ENCODE data around the gene CPT1A.
"Not testable (repeated sequence)": the region's sequence is repeated elsewhere in the genome, so short reads cannot be mapped to it uniquely, and the experiment has no call there.

CPT1A gene

DNA sequence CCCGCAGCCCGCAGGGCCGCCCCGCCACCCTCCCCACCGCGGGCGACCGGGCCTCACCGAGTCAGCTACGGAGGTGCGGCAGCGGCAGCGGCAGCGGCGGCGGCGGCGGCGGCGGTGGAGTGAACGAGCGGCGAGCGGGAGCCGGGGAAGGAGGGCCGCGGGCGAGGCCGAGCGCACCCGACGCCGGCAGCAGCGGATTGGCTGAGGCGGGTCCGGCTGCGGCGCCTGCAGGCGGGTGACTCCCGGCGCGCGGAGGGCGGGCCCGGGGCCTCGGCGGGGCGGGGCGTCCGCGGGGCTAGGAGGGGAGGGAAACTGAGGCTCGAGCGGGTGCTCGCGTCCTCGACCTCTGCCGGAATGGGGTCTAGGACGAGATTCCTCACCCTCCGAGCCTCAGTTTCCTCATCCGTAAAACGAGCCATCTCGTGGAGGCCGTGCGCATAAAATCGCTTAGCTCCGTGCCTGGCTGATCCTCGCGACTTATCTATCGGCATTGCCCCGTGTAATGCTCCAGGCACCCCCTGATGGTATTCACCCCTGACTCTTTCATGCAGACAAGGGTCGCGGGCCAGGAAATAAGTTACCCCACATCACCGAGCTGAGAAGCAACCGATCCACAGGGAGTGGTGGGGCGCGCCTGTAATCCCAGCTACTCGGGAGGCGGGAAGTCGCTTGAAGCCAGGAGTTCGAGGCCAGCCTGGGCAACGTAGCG, at the start of gene CPT1A:
CPT1A (minus strand) TSS at position 199 of the 709 bp plus-strand sequence. CDS start 26,442 bp downstream, outside the sequence.
- peak; percentile 79 for DNase-seq

DNA sequence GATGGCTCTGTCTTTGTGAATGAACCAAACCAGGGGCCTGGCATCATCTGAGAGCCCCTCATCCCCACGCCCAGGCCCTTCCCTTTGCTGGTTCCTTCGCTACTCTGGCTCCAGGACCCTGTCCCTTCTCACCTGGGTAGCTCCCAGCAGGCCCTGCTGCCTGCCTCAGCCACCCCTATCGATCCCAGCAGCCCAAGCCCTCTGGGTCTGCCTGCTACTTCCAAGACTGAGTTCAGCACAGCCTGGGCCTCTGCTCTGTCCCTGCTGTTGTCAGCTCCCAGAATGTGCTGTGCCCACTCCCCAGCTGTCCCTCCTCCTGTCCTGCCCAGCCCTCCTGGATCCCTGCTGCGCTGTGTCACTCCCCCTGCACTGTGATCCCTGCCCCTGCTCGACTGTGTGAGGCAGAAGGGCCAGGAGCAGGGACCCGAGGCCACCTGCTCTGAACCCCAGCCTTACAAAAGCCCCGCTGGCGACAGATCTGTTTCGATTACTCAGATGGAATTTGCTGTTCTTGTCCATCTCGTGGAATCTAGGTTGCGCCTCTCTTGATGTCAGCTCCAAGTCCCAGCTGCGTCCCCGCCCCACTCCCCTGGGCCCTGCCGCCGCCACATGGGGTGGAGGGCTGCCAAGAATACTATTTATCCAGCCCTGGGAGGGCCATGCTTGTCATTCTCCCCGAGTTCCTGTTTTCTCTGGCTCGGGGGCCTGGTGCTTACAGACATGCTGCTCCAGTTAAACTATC, 48.9 kb upstream of the CPT1A start:
- DNase-seq, result no peak

DNA sequence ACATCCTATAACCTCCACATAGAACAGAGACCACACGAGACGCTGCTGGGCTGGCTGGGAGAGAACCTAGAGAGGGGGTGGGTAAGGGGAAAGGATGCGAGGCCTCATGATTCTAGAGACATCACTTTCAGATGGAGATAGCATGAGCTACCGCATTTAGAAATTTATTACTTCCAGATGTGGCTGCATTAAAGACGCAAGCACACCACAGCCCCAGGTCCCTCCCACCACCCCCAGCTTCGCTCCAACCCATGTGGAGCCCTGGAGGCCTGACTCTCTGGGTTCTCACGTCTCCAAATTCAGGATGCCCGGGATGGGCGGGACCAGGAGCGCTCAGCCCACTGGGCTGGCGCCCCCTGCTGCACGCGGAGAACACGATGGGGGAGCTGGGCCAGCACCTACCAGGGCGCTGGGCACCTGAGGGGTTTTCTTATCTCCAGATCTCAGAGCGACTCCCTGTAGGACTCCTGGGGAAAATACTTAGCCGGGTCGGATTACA, 48.3 kb upstream of the CPT1A start:
- no peak for DNase-seq

DNA sequence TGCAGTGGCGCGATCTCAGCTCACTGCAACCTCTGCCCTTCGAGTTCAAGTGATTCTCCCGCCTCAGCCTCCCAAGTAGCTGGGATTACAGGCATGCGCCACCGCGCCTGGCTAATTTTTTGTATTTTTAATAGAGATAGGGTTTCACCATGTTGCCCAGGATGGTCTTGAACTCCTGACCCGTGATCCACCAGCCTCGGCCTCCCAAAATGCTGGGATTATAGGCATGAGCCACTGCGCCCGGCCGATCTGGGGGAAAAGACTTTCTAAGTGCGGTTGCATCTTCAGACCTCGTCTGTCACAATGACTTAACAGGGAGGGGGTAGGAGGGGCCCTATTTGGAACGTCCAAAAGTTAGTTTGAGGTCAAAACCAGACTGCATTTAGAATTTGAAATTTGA, 43.1 kb upstream of the CPT1A start:
- not testable (repeated sequence) for DNase-seq

DNA sequence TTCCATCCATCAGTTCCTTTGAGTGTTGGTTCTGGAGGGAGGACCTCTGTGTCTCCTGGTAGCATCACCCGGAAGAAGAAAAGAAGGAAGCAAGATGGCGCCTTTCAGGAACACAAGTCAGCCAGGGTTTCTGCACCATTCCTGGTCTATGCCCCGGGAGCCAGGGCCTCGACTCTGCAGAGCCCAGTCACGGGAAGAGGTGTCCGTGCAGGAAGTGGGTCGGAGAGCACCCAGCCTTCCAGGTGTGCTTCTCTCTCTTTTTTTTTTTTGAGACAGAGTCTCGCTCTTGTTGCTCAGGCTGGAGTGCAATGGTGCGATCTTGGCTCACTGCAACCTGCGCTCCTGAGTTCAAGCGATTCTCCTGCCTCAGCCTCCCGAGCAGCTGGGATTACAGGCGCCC, 40.7 kb upstream of the CPT1A start:
- DNase-seq, result no peak

DNA sequence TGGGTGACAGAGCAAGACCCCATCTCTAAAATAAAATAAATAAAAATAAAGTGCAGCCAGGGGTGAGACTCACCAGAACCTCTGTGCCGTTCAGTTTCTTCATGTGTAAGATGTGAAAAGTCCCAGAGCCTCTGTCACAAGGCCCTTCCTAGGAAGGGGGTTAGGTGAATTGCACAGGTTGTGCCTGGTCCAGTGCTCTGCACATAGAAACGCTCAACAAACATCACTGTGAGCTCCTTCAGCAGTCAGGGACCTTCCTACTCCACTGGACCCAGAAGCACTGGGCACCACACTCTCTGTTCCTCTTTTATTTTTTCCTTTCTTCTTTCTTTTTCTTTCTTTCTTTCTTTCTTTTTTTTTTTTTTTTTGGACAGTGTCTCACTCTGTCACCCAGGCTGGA, 39.6 kb upstream of the CPT1A start:
- DNase-seq, result no peak

DNA sequence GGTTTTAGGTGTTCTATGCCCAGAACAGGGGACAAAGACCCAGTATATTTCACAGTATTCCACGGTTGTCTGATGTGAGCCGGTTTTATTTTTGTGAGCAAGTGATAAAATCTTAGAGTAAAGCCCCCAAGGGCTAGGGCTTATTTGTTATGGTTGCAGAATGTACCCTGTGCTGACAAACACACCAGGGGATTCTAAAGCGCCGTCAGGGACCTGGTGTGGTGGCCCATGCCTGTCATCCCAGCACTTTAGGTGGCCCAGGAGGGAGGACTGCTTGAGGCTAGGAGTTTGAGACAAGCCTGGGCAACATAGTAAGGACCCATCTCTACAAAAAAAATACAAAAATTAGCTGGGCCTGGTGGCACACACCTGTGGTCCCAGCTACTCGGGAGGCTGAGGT, 39.1 kb upstream of the CPT1A start:
- DNase-seq, result no peak

DNA sequence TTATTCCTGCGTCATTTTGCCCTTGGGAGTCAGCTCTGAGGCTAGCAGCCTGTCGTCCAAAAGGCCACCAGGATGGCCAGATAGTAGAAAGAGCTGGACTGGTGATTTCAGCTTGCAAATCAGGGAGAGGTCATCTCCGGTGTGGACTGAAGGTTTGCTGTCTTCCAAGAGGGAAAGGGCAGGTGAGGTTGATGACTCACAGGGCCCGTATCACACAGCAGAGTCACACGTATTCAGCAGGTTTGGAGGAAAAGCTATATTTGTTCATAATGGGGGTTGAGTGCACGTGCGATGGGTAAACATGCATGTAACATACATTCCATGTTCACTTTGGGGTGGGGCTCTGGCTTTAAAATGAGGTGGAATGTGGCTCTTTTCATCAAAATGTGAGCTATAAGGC, 36.3 kb upstream of the CPT1A start:
- no peak for DNase-seq

DNA sequence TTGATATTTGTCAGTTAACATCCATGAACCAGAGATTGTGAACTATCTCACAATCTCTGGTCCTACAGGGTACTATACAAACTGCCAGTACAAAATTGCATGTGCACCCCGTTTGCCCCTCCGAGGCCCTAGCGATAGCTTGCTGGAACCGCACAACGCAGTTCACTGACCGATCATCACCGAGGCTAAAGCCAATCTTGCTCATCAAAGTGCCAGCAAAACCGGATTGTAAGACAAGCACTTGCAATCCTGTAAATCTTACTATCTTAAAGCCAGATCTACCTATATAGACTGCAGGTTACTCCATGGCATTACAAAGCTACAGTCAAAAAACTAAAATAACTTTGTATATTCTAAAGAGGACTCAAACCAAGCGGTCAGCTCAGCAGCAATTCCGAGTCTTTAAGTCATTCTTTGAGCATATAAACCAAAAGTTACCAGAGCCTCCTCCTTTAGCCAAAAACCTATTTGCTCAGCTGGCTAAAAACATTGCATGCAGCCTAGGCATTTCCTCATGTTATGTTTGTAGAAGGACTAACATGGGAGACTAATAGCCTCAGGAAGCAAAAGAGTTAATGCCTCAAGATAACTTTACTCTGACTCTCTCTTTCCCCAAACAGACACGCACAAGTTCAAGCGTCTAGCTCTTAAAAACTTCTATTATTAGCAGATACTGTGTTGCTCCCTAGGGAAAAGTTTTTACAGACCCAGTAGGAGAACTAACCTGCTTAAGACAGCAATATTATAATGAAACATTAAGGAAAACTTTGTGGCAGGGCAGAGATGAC, 30.7 kb upstream of the CPT1A start:
- DNase-seq, result no peak

DNA sequence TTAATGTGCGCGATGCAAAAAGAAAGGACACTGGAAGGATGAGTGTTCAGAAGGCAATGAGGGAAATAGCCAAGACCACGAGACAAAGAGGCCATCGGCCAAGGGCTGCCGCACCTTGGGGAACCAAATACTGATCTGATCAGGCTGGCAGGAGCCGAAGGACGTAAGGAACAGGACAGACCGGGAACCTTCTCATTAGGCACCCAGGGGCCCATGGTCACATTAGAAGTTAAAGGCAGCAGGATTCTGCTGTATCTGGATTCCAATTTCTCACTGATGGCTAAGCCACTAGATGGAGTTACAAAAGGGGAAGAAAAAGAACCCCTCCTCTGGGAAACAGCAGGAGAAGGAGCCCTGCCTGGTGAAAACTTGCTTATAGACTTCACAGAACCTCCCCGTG, 28.8 kb upstream of the CPT1A start:
- DNase-seq, result no peak

DNA sequence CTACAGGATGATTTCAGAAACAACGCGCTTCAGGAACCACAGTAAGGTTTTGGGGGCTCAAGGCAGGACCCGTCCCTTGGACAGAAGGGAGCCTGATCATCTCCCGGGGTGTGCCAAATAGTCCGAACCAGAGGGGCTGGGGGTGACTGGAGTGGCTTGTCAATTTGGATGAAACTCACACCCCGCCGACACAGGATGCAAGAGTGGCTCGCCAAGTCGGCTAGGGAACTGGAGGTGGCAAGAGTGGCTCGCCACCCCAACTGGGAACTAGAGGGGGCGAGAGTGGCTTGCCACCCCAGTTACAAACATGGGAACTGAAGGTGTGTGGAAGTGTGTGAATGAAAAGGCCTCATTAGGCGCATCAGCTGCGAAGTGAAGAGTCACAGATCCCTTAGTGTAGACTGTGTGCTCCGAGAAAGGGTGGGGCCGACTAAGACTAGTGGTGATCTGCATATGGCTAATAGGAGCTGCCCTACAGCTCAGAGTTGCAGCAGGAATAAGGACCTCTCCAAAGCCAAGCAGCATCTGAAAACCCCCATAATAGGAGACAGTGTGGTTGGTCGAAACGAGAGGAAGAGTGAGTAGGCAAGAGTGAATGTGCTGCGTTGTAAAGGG, 26.6 kb upstream of the CPT1A start:
- DNase-seq, result no peak

DNA sequence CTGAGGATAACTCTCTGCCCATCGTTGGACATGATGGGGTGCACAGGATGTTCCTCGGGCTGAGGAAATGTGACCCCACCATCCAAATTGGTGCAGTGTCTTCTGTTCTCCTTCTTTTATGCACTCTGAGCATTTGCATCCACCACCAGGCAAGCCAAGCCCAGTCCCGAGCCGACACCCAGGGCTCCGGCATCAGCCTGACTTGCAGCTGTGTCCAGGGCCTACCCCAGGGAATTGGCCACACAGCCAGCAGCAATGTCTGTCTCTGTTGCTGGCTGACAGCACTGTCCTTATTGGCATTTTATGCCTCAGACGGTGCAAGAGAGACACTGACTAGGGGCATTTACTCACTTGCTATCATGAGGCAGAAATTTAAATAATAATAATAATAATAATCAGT, 25.4 kb upstream of the CPT1A start:
- no peak for DNase-seq

DNA sequence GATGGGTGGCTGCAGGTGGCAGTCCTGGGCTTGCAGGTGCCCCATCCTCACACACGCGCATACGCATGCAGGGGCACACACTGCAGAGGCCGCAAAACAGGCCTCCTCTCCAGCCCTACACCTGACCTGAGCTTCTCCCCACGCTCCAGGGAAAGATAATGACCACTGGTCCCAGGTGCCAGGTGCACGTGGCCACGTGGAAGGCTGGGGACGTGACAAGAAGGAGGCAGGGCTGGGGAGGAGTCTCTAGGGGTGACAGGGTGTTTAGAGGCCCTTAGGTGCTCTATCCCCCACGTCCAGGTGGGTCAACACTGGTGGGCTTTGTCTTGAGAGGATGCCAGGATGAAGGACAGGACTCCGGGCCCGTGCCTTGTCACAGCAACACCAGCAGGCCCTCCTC, 23.5 kb upstream of the CPT1A start:
- no peak for DNase-seq

DNA sequence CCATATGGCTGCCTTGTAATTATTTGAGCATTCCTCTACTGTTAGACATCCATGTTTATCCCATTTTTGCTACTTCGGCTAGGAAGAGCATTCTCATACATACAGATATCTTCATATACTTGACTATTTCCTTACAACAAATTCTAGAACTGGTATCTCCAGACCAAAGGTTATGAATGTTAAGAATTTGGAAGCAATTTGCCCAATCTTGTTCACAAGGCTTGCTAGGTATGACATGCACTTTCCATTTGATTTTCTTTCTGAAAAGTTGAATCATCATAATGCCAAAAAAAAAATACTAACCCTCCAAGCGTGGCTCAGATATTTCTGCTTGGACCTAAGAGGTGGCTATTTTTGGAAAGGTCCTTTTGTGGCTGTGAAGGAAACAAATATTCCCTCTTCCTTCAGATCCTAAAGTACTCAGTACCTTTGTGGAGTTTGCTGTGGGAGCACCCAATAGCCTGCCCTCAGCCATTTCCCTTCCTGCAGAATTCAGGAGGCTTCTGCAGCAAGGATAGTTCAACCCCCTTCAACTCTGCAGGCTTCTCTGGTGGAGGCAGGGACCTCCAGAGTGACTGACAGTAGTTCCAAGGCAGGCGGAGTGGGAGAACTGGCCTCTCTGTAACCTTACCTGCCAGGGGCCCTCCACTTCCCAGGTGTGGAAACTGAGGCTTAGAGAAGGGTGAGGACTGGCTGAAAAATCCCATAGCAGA, 22.0 kb upstream of the CPT1A start:
- no peak for DNase-seq

DNA sequence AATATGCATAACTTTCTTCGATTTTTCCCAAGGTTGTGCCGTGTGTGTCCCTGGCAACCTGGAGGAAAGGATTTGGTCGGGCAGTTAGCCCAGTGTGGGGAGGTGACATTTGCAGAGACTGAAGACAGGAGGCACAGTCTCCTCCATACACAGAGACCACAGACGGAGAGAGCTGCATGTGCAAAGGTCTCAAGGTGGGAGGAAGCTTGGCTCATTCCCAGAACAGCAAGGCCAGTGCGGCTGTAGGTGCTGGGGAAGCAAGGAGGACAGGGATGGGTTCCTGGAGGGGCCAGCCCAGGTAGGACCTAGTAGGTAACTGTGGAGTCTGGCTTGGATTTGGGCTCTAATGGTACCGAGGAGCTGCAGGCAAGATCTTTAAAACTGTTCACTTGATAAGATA, 20.7 kb upstream of the CPT1A start:
- DNase-seq, result no peak

DNA sequence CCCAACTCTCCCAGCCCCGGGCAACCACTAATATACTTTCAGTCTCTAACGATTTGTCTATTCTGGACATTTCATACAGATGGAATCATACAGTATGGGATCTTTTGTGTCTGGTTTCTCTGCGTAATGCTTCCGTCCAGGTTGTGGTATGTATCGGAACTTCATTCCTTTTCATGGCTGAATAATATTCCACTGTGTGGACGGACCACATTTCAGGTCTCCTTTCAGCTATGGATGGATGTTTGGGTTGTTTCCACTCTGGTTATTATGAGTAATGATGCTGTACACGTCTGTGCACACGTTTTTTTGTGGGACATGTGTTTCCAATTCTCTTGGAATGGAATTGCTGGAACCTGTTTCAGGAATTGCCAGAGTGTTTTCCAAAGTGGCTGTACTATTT, 17.4 kb upstream of the CPT1A start:
- DNase-seq, result no peak

DNA sequence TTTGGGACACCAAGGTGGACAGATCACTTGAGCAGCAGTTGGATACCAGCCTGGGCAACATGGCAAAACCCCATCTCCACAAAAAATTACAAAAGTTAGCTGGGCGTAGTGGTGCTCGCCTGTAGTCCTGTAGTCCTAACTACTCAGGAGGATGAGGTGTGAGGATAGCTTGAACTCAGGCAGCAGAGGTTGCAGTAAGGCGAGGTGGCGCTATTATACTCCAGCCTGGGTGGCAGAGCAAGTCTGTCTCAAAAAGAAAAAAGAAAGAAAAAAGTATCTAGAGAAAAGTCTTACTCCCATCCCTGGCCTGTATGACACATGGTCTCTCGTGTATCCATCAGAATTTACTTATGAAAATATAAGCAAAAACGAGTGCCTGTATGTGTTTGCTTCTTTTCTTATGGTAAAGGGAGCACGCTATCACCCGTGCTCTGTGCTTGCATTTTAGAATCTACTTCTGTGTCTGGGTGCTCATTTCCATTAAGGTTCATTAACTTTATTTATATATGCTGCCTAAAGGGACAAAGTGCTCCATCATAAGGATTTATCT, 15.4 kb upstream of the CPT1A start:
- no peak for DNase-seq

DNA sequence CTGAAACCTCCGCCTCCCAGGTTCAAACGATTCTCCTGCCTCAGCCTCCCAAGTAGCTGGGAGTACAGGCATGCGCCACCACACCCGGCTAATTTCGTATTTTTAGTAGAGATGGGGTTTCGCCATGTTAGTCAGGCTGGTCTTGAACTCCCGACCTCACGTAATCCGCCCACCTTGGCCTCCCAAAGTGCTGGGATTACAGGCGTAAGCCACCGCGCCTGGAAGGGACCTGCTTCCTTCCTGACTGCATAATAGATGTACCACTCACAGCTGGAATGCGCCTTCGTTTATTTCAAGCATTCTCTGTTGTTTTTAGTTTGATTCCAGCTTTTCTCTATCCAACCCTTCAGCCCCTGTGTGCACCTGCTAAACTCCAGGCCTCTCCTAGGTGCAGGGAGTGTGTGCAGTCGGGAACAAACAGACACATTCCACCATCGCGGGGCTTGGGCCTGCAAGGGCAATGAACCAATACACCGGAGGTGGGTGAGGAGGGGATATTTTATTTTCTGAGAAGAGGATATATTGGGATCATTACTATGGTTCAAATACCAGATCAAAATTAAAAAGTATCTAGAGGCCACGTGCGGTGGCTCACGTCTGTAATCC, 14.8 kb upstream of the CPT1A start:
- not testable (repeated sequence) for DNase-seq

DNA sequence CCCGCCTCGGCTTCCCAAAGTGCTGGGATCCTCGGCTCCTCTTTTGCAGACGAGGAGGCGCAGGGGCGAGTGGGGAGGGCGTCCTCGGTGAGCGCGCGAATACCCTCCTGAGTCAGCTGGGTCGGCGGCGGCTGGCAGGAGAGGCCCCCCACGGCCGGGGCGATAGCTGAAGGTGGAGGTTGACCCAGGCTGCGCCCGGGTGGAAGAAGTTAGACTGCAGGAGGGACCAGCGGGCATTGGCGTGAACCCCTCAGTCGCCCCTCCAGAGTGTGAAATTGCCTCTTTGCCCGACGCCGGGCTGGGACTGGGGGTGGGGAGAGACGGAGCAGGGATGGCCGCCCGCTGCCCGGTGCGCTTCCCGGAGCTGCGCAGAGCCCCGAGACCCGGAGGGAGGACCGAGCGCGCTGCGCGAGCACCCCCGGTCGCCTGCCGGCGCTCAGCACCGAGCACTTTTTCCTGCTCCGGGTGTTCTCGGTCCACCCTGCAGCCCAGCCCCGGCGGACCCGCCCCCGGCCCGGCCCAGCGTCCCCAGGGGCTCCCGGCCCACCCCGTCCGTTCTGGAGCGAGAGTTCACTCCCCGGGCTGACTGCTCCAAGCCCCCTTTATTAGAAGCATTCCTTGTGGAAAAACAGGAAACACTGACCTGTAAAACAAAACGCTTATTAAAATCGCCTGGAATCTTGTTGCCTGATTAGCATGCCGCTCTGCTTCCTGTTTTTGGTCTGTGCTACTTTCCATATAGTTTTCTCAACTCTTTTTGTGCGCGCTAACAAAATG, 13.7 kb upstream of the CPT1A start:
- DNase-seq, result peak; percentile 20

DNA sequence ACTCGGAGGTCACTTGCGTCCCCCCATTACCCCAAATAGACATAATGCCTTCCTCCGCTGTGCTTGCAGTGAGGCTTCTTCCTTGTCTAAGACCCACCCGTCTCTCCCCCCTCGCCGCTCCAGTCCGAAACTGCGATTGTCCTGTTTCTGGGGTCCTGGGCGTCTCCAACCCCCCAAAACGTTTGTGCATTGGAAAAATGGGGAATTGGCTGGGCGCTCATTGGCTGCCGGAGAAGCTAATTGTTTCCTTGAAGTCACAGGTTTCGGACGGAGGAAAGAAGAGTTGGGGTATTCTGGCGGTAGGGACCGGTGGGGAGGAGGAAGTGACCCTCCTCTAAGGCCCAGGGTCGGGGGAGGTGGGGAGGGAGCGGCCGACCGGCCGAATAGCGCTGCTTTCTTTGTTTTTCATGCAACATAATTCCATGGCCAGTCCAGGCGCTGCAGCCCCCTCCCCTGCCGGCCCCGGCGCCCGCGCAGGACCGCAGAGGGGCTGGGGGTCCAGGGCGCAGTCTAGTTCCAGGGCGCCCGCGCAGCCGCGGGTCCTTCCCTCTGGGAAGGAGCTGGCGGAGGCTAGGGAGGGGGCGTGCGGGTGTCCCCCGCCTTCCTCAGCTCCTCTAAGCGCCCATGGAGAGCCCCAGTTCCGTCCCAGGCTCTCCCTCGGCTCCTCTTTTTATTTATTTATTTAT, 12.7 kb upstream of the CPT1A start:
- no peak for DNase-seq

Measured in activated CD4-positive, alpha-beta T cell treated with anti-CD3 and anti-CD28 coated beads for 48 hours (primary cell).